IMR-90 (cell line): ENCODE results near the gene TBC1D10A. TPM values are rescaled to one million over a fixed set of nuclear protein-coding genes. Genes with fewer than 3 reads are reported as not detected.
A peak's percentile ranks its signal among the peaks of the same experiment; 100 is the strongest.

Experiments used
- ATAC-seq: fragments of 200-7000 bp; cut with Tn5 transposase; 2 replicates; pipeline ENCODE4 v1.9.1; 2020; ENCODE audit warnings: low read depth, mild to moderate bottlenecking, moderate library complexity
- BruUV-seq: library from RNA; stranded (reverse); fragments of 400-500 nt; replicated peaks from 2 replicates; lab custom pipeline; 2021; lab: Mats Ljungman, UMichigan
- CTCF ChIA-PET: fragments of 300-600 bp; formaldehyde crosslinking; extraction: SDS; loops from one replicate; lab custom pipeline; 2021; ENCODE audit warnings: antibody characterized with exemption; lab: Yijun Ruan, JAX
- POLR2A ChIA-PET: fragments of 300-600 bp; sonication (Branson Sonifier 250); formaldehyde crosslinking; loops from one replicate; lab custom pipeline; 2022; ENCODE audit warnings: antibody characterized with exemption; ENCODE audit not compliant: unreplicated experiment; lab: Charles Lee
- DNase-seq: peaks from one replicate; pipeline ENCODE4 v3.0.0; 2013
- H2AFZ ChIP-seq: replicated peaks from 2 replicates; pipeline ENCODE3; 2013; ENCODE audit warnings: low read length, mild to moderate bottlenecking; ENCODE audit not compliant: poor library complexity
- H2AK5ac ChIP-seq: 2 replicates; pipeline ENCODE4 v1.6.1; 2013; ENCODE audit warnings: low read depth, low read length, inconsistent platforms
- H2AK9ac ChIP-seq: replicated peaks from 2 replicates; pipeline ENCODE3; 2013; ENCODE audit warnings: mild to moderate bottlenecking, low read depth, low read length, moderate library complexity; ENCODE audit not compliant: poor library complexity
- H2BK120ac ChIP-seq: 2 replicates; pipeline ENCODE4 v1.6.1; 2013; ENCODE audit warnings: low read depth, low read length, inconsistent platforms
- H2BK15ac ChIP-seq: 3 replicates; pipeline ENCODE4 v1.6.1; 2013; ENCODE audit warnings: low read depth, low read length, inconsistent platforms
- H2BK20ac ChIP-seq: 2 replicates; pipeline ENCODE4 v1.6.1; 2013; ENCODE audit warnings: low read depth, mild to moderate bottlenecking, inconsistent platforms, low read length, moderate library complexity
- H2BK5ac ChIP-seq: 2 replicates; pipeline ENCODE4 v1.6.1; 2013; ENCODE audit warnings: mild to moderate bottlenecking, low read depth, low read length, inconsistent platforms; ENCODE audit not compliant: poor library complexity, severe bottlenecking
- H3K14ac ChIP-seq: replicated peaks from 2 replicates; pipeline ENCODE4 v1.6.1; 2013; ENCODE audit warnings: low read depth, low read length, inconsistent platforms
- H3K18ac ChIP-seq: 2 replicates; pipeline ENCODE4 v1.6.1; 2013; ENCODE audit warnings: low read depth, low read length, control low read depth
- H3K23ac ChIP-seq: 2 replicates; pipeline ENCODE4 v1.6.1; 2013; ENCODE audit warnings: low read depth, low read length, inconsistent platforms
- H3K27ac ChIP-seq: 2 replicates; pipeline ENCODE4 v1.5.1; 2013; ENCODE audit warnings: mild to moderate bottlenecking, control low read depth, low read length; ENCODE audit not compliant: insufficient read depth
- H3K27me3 ChIP-seq: 2 replicates; pipeline ENCODE4 v1.6.1; 2013; ENCODE audit warnings: low read length; ENCODE audit not compliant: control insufficient read depth, insufficient read depth
- H3K36me3 ChIP-seq: 2 replicates; pipeline ENCODE4 v1.6.1; 2013; ENCODE audit warnings: low read length, mixed read lengths; ENCODE audit not compliant: control insufficient read depth, insufficient read depth
- H3K4ac ChIP-seq: 2 replicates; pipeline ENCODE4 v1.6.1; 2013; ENCODE audit warnings: low read depth, low read length, inconsistent platforms
- H3K4me1 ChIP-seq: 2 replicates; pipeline ENCODE4 v1.6.1; 2013; ENCODE audit warnings: low read length, mixed read lengths; ENCODE audit not compliant: control insufficient read depth, insufficient read depth
- H3K4me2 ChIP-seq: 2 replicates; pipeline ENCODE4 v1.6.1; 2013; ENCODE audit warnings: low read depth, mild to moderate bottlenecking, control low read depth, low read length, moderate library complexity
- H3K4me3 ChIP-seq: 2 replicates; pipeline ENCODE4 v1.5.1; 2013; ENCODE audit warnings: low read depth, mild to moderate bottlenecking, control low read depth, low read length, moderate library complexity; ENCODE audit not compliant: insufficient read depth
- H3K56ac ChIP-seq: 2 replicates; pipeline ENCODE4 v1.6.1; 2013; ENCODE audit warnings: low read length, inconsistent platforms; ENCODE audit not compliant: insufficient read depth; ENCODE audit errors: extremely low read depth
- H3K79me1 ChIP-seq, 2 experiments: 2 replicates each; pipeline ENCODE4 v1.6.1; 2013; ENCODE audit warnings: low read length in 2 of 2, inconsistent platforms in 1 of 2, low read depth in 1 of 2
- H3K9ac ChIP-seq: 2 replicates; pipeline ENCODE4 v1.6.1; 2013; ENCODE audit warnings: low read depth, low read length, control low read depth
- H3K9me1 ChIP-seq: 2 replicates; pipeline ENCODE4 v1.6.1; 2013; ENCODE audit warnings: low read length, inconsistent platforms; ENCODE audit not compliant: insufficient read depth
- H3K9me3 ChIP-seq: 2 replicates; pipeline ENCODE4 v1.6.1; 2013; ENCODE audit warnings: low read length; ENCODE audit not compliant: control insufficient read depth, insufficient read depth
- H4K20me1 ChIP-seq: 2 replicates; pipeline ENCODE4 v1.6.1; 2013; ENCODE audit warnings: low read length, inconsistent platforms; ENCODE audit not compliant: insufficient read depth
- H4K5ac ChIP-seq: 2 replicates; pipeline ENCODE4 v1.6.1; 2013; ENCODE audit warnings: mild to moderate bottlenecking, low read depth, low read length, control low read depth
- H4K8ac ChIP-seq, 2 experiments: 2 replicates each; pipeline ENCODE4 v1.6.1; 2013; ENCODE audit warnings: low read depth in 2 of 2, low read length in 2 of 2, control low read depth in 1 of 2, inconsistent platforms in 1 of 2
- H4K91ac ChIP-seq: 2 replicates; pipeline ENCODE4 v1.6.1; 2013; ENCODE audit warnings: low read depth, low read length, inconsistent platforms; ENCODE audit not compliant: insufficient read depth
- BHLHE40 ChIP-seq: fragments of 150-350 bp; IDR thresholded peaks from 2 replicates; pipeline ENCODE4 v1.6.1; 2016; ENCODE audit warnings: mild to moderate bottlenecking, low read depth, low read length
- CEBPB ChIP-seq: IDR thresholded peaks from 2 replicates; pipeline ENCODE4 v1.6.1; 2012; ENCODE audit warnings: low read depth, low read length, improper control_type of control experiment
- FOS ChIP-seq: fragments of 150-350 bp; IDR thresholded peaks from 2 replicates; pipeline ENCODE4 v1.6.1; 2016; ENCODE audit warnings: low read depth, low read length
- MAFK ChIP-seq: IDR thresholded peaks from 2 replicates; pipeline ENCODE4 v1.6.1; 2012; ENCODE audit warnings: low read depth, low read length, improper control_type of control experiment
- MAZ ChIP-seq: IDR thresholded peaks from 2 replicates; pipeline ENCODE4 v1.6.1; 2012; ENCODE audit warnings: low read depth, mild to moderate bottlenecking, low read length, improper control_type of control experiment, moderate library complexity, borderline replicate concordance
- SMC3 ChIP-seq: fragments of 150-350 bp; IDR thresholded peaks from 2 replicates; pipeline ENCODE4 v1.6.1; 2016; ENCODE audit warnings: low read depth, mild to moderate bottlenecking, antibody characterized with exemption, low read length, moderate library complexity
- USF2 ChIP-seq: fragments of 150-350 bp; IDR thresholded peaks from 2 replicates; pipeline ENCODE4 v1.6.1; 2017; ENCODE audit warnings: mild to moderate bottlenecking, antibody characterized with exemption, low read length, low read depth
- WGBS, 2 experiments: methylation state at CpG; one replicate each; pipeline versions ENCODE4 v1.1.5 to v1.1.7; 2013; ENCODE audit warnings: missing lambda C conversion rate in 2 of 2; ENCODE audit not compliant: insufficient read length in 1 of 2; ENCODE audit errors: extremely low coverage in 2 of 2; 5-methylcytosine and 5-hydroxymethylcytosine counted together
- dilution Hi-C: fragments of 300-500 bp; cut with HindIII; formaldehyde crosslinking; loops from one replicate; pipeline ENCODE4 v1.14.3; 2018; ENCODE audit warnings: low sequenced_read_pairs; ENCODE audit not compliant: unreplicated experiment
- in situ Hi-C: fragments of 300-500 bp; cut with MboI; formaldehyde crosslinking; loops from 3 replicates; pipeline ENCODE4 v1.14.3; 2019; ENCODE audit warnings: low sequenced_read_pairs, inconsistent platforms, mixed read lengths
- intact Hi-C: fragments of 100-400 bp; cut with micrococcal nuclease; formaldehyde crosslinking; loops from 2 replicates; pipeline ENCODE4 v1.10.0; 2022
- polyA plus RNA-seq, 3 experiments: library from polyadenylated mRNA; depleted of rRNA; stranded (reverse); fragments of >200 nt; gene quantifications; 2 replicates each; pipeline ENCODE4 v1.2.3, GENCODE V29; 2012; ENCODE audit warnings: low replicate concordance in 1 of 3
- total RNA-seq: library from RNA; depleted of rRNA; stranded (reverse); fragments of >200 nt; gene quantifications from 2 replicates; pipeline ENCODE4 v1.2.3, GENCODE V29; 2012

The TBC1D10A gene
- total and polyA plus RNA-seq, 2 of the 4 experiments (the other 2 are of a cell fraction), result 16.3 to 33.1 TPM

- Histone ChIP-seq H3K36me3 (no peaks in the 10 kb centered on the region), H2AK5ac (peak overlapping the region; percentile 9), H3K4me2 (no peak overlapping the region), H4K91ac (peak overlapping the region; percentile 26; the same call in 1 of the 2 replicates), H3K4me3 (no peak overlapping the region), H3K27me3 (no peaks in the 10 kb centered on the region), H3K27ac (peak overlapping the region; percentile 79), H2BK5ac (peak overlapping the region; percentile 3), H3K9me3 (no peaks in the 10 kb centered on the region), H3K4ac (peak overlapping the region; percentile 31), H4K5ac (peak overlapping the region; percentile 14; the same call in 1 of the 2 replicates), H3K4me1 (peaks cover 10% of the 10 kb centered on the region), H3K56ac (no peak overlapping the region), H3K23ac (no peak overlapping the region), H3K9ac (peak overlapping the region; percentile 40), H3K14ac (peak overlapping the region; percentile 43), H2BK15ac (no peak overlapping the region), H4K8ac (peak overlapping the region; percentile 70 to 94), H4K20me1 (no peaks in the 10 kb centered on the region), H2AFZ (peak overlapping the region; percentile 64), H2AK9ac (peak overlapping the region; percentile 3), H2BK20ac (no peak overlapping the region), H3K9me1 (peaks cover 8% of the 10 kb centered on the region), H2BK120ac (peak overlapping the region; percentile 21; the same call in 1 of the 2 replicates), H3K79me1 (no peaks in the 10 kb centered on the region), H3K18ac (peak overlapping the region; percentile 61)
- intact Hi-C loops, result no loop called here
- no TSS peak for BruUV-seq
- TF ChIP-seq MAZ, result 0 out of 2 replicates have a peak, but pooled peaks have one; percentile 9
- no peak for TF ChIP-seq USF2
- peak; percentile 67 for TF ChIP-seq MAFK
- TF ChIP-seq CEBPB, result no peak
- no peak for TF ChIP-seq SMC3
- TF ChIP-seq BHLHE40, result peak; percentile 31; the same call in 1 of the 2 replicates
- no peak for TF ChIP-seq FOS
- peak; percentile 80 for DNase-seq
- 45% methylated on average over 6 of the region's 14 CpGs; no CpG with 5 or more reads in 1 of the 2 experiments for WGBS, 2 experiments
- in situ Hi-C loops, result no loop called here
- ChIA-PET POLR2A (interaction anchor here (1.3 kb wide), 1 partner anchor 49 kb away, joined by 7 read pairs; the partner anchor contains the start of gene TBC1D10A), CTCF (interaction anchor here (0.7 to 1.2 kb wide), 2 partner anchors 11 to 173 kb away, joined by 4 to 6 read pairs; no protein-coding TSS in a partner anchor)
- ATAC-seq, result peak; percentile 73
- dilution Hi-C loops, result no loop called here
Measured at GRCh38 chr22:30277547-30278344, 49.0 kb downstream of the TBC1D10A start.
